Measurements from ENCODE around the gene IFITM10.

Gene IFITM10

DNA sequence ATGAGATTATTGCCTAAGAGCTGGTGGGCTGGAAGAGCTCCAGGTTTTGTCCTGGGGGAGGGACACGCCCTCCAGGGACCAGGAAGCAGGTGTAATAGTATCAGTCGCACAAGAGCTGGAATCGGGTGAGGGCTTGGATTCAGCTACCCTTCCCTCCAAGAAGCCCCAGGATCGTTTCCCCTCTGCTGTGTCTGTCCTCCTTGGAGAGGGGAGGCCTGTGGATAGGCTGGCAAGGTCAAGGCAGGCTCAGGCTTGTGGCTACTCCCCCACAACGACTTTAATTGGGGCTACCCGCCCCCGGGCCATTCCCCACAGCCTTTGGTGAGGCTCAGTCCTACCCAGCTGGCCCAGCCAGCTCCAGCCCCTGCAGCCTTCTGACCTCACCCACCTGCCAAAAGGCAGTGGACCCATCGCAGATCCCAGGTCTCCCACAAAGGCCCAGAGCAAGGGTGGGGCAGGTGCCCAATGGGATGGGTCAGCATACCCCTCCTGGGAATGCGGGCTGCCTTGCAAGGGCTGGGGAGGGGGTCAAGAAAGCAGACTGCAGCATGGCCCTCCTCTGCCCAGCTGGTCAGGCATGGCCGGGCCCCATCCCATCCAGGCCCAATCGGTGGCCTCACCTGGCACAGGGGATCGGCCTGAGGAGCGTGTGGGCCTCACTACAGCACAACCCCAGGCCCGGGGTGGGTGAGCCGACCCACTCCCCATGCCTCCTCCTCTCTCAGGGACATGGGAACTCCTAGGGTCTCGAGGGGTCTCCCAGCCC lies 12.3 kb upstream of the IFITM10 start:
- DNase-seq: no peak

DNA sequence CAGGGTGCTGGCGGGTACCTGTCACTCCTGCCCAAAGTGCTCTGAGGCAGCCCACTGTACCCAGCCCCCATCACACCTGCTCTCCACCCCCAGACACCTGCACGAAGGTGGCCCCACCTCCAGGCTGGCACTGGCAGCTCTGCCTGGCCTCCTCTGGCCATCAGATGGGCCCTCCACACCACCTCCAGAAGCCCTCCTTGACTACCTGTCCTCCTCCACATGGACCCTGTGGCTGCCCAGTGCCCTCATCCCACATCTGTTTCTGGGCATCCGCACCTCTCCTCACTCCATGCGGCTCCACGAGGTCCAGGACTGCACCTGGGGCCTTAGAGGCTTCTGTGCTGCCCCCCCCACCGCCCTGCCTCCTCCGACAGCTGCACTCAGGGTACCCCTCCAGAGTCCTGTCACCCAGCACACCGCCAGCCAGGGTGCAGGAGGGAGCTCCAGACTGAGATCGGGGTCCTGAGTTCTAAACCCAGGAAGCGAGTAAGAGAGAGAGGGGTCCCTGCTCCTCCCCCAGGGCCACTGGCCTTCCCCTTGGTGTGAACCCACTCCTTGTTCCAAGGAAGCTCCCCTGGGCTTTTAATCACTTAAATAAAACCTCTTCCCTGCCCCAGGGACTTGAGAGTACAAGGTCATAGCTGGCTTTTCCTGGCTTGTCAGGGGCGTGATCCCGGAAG lies 11.6 kb upstream of the IFITM10 start:
- DNase-seq: no peak

DNA sequence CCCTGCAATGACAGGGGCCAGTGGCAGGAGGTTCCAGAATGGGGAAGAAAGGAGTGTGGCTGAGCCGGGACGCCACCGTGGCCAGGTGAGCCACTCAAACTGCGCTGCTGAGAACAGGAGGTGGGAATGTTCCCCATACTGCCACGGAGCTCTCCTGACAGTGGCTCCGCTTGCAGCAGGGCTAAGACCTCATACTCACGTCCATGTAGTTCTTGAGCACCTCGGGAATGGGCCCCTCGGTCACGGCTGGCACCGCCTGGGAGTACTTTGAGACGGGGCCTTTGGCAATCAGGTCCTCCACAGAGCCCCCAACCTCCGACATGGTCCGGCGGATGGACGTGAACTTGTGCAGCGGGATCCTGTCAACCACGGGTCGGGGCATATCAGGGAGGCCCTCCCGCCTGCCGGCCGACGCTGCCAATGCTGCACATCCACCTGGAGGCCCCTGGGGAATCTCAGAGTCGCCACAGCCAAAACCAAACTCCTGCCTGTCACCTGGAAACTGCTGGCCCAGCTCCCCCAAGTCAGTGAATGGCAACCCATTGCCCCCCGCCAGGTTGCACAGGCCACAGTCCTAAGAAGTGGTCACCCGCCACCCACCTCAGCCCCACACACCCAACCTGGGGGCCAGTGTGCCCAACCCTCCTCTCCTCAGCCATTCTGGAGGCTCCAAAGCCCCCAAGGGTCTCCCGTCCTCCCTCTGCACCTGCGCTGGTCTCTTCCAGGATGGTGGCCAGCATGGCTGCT lies 10.9 kb upstream of the IFITM10 start:
- no peak for DNase-seq

DNA sequence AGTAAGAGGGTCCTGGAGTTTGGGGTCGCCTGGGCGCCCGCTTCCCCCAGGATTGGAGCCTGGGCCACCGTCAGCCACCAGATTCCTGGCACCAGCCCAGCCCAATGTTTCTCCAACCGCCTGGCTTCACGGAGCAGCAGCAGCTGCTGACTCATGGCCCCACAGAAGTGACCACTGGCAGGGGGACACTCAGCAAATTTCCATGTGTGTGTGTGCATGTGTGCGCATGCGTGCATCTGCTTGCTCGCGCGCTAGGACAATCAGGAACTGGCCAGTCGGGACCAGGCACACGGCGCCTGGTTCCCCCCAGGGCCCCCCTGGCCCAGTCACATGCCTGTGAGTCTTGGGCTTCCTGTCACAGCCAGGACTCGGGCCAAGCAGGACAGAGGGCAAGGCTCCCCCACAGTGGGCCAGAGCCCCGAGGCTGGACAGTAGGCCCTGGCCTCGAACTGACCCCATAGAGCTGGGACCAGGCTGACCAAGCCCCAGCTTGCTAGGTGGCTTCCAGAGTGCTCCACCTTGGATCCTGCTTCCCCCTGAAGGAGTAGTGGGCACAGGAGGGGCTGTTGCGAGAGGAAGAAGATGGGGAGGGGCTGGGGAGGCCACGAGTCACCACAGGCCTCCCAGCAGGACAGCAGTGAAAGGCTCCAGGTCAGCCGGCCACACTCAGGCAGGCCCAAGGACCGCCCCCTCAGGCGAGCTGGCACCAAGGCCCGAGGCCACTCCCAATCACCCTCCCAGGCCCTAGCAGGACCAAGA lies 10.1 kb upstream of the IFITM10 start:
- no peak for DNase-seq

DNA sequence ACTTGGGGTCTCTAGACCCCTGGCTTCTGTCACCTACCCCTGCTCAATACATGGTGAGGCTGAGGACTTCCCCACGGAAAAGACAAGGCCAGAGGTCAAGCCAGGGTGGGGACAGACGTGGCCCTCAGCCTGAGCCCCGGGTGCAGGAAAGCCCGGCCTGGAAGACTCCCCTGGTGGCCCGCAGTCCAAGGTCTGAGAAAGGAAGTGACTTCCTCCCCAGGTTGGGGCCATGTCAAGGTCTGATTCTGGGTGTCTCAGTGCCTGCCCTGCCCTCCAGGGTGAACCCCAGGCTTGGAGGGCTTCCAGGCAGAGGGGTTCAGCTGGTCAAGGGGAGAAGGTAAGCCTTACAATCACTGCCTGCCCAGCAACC lies 9.4 kb upstream of the IFITM10 start:
- DNase-seq: no peak

DNA sequence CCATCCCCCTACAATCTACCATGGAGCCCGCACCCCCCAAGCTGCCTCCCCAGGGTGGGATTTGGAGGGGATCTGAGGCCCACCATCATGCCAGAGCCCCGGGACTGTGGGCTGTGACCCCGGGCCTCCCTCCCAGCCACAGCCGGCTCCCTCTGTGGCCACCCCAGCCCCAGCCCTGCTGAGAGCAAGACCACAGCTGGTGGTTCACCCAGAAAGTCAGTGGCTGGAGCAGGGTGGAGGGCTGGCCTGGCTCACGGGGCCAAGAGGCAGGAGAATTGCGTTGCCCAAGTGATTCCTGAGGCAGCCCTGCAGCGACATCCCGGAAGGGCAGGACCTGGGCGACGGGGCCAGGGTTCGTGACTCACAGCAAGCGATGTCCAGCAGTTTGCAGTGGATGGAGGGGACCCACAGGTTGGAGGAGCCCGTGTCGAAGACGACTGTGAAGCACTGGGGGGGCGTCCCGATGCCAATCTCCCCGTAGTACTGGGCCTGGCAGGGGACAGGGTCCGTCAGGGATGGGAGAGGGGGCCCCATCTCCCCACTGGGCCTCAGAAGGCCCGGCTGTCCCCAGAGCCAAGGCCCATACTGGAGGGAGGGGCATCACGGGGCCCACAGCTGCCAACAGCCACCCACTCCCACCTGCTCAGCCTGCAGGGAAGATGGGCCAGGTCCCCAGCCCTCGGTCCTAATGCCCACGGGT lies 8.9 kb upstream of the IFITM10 start:
- DNase-seq: no peak

DNA sequence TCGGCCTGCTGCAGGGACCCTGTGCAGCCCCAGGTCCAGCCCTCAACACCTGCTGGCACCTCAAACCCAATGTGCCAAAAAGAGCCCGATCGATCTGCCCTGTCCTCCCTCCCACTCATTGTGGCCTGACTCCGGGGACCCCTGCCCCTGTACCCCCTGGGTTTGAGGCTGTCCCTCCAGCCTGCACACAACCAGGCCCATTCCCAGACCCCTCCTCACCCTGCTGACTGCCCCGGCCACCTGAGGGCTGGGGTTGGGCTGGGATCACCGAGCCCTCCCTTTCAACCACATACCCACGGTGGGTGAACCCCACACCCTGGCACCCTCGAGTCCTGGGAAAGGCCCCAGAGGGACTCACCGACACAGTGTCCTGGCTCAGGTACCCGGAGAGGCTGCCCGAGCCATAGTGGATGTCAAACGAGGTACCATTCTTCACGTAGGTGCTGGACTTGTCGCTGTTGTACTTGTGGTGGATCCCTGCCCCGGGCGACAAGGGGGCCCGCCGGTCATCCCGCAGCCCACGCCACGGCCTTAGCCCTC lies 8.3 kb upstream of the IFITM10 start:
- no peak for DNase-seq

DNA sequence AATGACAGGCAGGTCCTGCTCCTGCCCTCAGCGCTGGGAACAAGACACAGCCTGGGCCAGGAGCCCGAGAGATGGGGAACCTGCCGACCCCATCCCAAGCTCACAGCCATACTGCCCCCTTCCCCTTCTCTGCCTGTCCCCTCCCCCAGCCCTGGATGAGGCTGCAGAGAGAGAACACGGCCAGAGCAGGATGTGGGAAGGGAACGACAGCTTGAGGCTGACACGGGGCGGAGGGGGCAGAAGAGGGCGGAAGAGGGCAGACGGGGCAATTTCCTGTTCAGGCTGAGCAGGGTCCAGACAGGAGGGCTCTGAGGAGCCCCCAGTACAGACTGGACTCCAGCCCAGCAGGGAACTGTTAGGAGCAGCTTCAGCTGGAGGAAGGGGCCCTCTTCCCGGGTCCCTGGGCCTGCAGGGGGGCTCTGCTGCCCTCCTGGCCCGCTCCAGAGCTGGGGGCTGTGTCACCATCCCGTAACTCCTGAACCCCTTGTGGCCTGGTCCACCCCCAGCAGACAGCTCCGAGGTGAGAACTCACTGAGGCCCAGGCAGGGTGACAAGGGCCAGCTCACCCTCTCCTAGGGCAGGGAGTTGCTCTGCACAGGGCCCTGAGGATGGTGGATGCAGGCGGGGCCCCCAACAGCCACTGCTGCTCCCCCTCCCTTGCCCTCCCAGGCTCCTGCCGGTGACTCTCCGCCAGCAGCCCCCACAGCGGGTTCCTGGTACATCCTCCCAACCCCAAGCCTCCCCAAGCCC lies 7.6 kb upstream of the IFITM10 start:
- DNase-seq: no peak

DNA sequence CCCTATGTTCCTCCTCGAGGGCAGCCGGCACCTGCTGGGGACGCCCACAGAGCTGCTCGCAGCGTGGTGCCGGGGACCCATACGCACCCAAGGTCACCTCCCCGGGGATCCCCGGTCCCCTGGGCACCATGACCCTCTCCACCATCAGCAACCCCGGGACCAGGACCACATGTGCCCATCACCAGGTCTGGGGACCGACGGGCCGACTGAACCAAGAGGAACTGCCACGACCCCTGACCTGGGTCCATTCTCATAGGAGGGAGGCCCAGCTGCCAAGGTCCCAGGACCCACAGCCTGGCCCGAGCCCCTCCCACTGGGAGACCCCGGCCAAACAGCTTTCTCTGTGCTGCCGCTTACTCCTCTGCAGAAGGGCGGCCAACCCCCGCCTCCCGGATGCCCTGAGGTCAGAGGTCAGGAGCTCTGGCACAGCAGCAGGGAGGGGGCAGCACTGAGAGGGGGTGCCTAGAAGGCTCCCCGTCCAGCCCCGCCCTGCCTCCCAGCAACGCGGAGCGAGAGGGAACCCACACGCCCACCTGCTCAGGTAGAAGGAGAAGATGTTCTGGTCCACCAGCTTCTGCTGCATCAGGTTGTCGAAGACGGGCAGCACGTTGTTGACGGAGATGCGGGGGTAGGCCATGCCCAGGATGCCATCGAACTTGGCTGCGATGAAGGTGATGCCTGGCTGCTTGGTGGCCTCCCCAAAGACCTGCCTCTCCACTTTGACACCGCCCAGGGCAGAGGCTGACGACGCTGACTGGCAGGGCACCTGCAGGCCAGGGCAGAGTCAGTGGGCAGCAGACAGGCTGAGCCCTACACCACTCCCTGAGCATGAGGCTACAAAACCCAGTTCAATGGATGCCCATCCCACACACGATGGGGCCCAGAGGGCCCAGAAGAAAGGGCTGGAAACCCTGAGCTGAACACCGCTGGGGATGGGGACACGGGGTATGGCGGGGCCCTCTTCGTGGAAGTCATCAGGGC lies 6.7 kb upstream of the IFITM10 start:
- no peak for DNase-seq

DNA sequence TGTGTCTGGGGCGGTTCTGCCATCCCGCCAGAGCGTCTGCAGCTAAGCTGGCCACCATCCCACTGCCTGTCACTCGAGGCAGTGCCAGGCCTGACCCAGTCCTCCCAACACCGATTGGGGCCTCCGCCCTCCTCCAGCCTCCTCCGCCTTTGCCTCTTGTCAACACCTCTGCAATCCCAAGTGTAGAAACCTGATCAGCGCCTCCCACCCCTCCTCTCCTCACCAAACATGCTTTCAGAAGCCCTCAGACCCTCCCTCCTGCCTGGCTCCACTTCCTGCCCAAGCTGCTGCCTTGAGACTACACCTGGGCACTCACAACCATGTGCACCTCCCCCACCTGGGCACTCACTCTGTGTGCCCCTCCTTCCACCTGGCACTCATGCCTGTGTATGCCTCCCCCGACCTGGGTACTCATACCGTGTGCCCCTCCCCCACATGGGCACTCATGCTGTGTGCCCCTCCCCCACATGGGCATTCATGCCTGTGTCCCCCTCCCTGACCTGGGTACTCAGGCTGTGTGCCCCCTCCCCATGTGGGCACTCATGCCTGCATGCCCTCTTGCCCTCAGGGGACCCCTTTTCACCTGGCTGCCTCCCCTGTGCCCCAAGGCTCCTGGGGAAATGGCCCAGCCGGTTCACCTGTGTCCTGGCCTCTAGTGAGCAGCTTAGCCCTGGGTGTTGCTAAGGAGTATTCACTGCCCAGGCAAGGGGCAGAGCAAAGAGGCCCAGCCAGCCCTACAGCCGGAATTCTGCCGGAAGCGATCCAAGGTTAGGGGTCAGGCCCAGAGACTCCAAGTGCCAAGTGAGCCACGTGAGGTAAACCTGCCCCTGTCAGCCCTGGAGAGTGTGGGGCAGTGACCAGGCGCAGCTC lies 5.5 kb upstream of the IFITM10 start:
- no peak for DNase-seq

DNA sequence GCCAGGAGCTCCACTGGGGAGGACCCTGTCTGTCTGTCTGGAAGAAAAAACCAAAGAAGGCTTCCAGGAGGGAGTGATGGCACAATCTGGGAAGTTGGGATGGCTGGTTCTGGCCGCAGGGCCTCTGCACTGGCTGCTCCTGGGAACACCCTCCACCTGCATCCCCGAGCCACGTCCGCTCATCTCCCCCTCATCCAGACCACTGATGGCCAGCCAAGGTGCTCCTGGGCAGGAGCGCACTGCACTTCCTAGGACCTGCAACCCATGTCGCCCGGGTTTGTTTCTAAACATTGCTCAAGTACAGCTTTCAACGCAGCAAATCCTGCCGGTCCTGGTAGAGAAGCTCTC lies 4.9 kb upstream of the IFITM10 start:
- DNase-seq: no peak

DNA sequence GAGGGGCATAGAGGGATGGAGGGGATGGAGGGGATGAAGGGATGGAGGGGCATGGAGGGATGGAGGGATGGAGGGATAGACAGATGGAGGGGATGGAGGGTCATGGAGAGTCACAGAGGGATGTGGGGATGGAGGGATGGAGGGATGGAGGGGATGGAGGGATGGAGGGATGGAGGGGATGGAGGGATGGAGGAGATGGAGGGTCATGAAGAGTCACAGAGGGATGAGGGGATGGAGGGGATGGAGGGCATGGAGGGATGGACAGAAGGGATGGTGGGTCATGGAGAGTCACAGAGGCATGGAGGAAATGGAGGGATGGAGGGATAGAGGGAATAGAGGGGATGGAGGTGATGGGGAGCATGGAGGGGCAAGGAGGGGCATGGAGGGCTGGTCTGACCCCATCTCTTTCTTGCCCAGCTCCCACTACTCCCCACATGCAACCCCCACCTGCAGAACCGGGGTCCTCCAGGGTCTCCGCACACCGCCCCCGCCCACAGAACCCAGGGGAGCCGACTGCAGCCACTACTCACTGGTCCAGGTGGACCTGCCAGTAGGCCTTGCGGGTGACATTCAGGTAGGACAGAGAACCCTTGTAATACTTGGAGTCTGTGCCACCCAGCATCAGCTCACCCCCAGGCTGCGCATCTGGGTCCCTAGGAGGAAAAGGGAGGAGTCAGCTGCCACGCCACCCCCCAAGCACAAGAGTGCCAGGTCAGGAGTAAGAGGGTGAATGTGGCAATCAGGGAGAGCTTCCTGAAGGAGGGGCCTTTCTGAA lies 4.2 kb upstream of the IFITM10 start:
- no peak for DNase-seq

DNA sequence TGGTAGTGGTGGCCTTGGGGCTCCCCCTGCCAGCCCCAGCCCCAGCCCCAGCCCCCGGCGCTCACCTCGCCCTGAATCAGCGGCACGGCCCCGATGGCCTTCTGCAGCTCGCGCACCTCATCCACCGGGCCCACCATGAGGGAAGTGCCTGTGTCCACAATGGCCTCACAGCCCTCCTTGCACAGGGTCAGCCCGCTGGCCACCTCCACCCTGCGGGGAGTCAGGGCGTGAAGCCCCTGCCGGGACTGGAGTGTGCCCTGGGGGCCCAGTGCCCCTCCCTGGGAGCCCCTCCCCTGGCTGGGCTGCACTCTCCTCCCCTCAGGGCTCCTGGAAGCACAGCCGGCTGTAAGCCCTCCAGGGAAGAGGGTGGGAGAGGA lies 3.5 kb upstream of the IFITM10 start:
- no peak for DNase-seq

DNA sequence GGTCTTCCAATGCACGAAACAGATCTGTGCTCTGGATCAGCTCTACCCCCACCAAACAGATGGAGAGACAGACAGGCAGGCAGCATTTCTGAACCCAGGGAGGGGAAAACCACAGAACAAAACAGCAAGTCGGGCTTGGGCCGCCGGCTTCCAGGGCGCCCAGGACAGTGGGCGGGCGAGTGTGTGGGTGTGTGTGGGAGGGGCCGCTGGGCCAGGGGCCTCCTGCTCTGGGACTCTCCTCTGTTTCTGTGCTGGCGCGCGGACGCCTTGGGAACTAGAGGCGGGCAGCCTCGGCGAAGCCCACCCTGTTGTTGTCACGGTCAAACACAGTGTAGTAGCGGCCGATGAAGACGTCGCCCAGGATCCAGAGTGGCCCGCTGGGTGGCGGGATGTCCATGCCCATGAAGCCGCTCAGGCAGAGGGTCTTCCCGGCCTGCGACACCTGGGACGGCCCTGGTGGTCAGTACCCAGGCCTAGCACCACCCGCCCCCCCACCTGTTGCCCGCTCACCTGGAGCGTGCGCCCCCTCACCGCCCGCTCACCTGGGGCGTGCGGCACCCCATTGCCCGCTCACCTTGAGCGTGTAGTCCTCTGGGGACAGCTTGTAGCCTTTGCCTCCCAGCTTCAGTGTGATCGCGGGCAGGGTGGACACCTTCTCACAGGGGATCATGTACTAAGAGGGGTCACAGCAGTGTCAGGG lies 3.0 kb upstream of the IFITM10 start:
- no peak for DNase-seq

DNA sequence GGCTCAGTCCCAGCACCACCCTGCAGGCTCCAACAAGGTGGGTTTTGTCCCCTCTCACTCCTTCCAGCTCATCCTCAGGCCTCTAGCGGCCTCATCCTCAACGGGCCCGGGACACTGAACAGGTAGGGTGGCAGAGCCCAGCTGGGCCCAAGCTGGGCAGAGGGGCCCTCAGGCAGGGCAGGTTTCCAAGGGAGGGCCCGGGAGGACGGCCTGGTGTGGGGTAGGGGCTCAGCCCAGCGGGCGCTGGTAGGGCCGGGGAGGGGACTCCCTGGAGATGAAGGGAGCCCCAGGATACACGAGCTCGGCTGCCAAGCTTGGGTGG lies 2.5 kb upstream of the IFITM10 start:
- DNase-seq: no peak

DNA sequence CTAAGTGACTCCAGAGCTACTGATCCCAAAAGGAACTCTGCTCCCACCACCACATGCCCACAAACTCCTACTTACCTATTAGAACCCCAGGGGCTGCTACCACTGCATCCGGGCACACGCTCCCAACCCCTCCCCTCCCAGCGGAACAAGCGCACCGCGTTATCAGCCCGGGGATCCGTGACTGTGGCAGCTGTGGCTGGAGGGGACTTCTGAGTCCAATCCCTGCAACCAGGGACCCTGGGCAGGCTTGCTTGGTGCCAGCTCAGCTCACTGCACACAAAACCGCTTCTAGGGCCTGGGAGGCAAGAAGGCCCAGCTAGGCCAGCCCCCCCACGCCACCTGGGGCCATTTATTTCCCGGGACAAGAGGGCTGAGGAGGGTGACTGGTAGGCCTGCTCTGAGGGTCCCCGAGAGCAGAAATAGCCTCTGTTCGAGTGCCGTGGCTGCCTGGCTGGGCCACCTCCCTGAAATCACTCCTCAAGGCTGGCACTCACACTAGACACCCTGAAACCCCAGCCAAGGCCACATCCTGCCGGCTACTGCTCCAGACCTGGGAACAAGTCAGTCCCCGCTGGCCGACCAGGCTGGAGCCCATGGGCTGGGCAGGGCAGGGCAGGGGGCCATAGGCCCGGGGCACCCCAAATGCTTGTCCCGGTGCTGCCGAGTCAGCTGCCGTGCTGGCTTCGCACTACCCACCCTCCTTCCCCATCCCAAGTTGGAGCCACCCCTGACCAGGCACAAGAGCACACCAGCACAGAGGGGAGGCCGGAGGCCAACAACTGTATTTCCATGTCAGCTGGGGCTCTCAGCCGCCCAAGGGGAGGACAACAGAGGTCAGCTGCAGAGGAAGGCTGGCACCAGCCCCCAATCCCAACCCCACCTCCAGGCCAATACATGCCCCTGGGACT lies 1.9 kb upstream of the IFITM10 start:
- DNase-seq: no peak

DNA sequence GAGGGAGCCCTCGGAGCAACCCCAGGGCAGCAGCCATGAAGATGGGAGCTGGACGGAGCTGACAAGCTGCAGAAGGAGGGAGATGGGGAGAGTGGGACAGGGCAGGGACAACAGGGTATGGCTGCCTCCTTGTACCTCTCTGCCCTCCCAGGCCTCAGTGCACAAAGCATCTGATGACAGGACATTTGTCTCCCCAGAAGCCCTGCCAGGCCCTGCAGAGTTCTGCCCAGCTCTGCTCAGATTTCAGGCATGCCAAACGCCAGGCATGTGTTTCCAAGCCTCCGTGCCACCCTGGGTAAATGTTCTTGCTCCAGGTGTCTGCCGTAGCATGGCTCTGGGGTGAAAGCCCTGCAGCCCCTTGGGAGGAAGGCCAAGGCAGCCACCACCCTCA lies 1.1 kb upstream of the IFITM10 start:
- DNase-seq: no peak

Measured in effector CD8-positive, alpha-beta T cell (primary cell).